Thyroid gland (tissue), 4 donors: ENCODE data around the gene CSF3R. TPM values are rescaled to one million over a fixed set of nuclear protein-coding genes. Genes with fewer than 3 reads are reported as not detected.

Source experiments
- DNase-seq, 2 donors: peaks; one replicate each; pipeline ENCODE4 v3.0.0-alpha.2; 2019
- H3K27ac ChIP-seq, 3 donors: fragments of 200-600 bp; sonication (generic); 1 replicate in 2 of 3; 2 replicates in 1 of 3; pipeline ENCODE4 v1.5.1; 2016 to 2019; ENCODE audit warnings: mild to moderate bottlenecking in 1 of 3, moderate library complexity in 1 of 3
- H3K27me3 ChIP-seq: fragments of 200-600 bp; sonication (generic); one replicate; pipeline ENCODE4 v1.5.1; 2019
- H3K36me3 ChIP-seq, 2 donors: fragments of 200-600 bp; sonication (generic); one replicate each; pipeline ENCODE4 v1.5.1; 2016 to 2019
- H3K4me1 ChIP-seq, 2 donors: fragments of 200-600 bp; sonication (generic); one replicate each; pipeline ENCODE4 v1.5.1; 2017 to 2019
- H3K4me3 ChIP-seq, 3 donors: fragments of 200-600 bp; sonication (generic); replicated peaks in 1 of 3; 1 replicate in 2 of 3; 2 replicates in 1 of 3; pipeline ENCODE4 v1.5.1; 2016; ENCODE audit warnings: mild to moderate bottlenecking in 1 of 3
- H3K9me3 ChIP-seq: fragments of 200-600 bp; sonication (generic); one replicate; pipeline ENCODE4 v1.5.1; 2017
- POLR2A ChIP-seq, 2 donors: fragments of 450-650 bp; IDR thresholded peaks; one replicate each; pipeline ENCODE4 v1.6.1; 2017; ENCODE audit warnings: antibody characterized with exemption in 2 of 2, mild to moderate bottlenecking in 2 of 2, moderate library complexity in 1 of 2
- WGBS, 2 donors: methylation state at CpG; one replicate each; pipeline ENCODE4 v1.1.5; 2017; 5-methylcytosine and 5-hydroxymethylcytosine counted together
- intact Hi-C: fragments of 100-400 bp; cut with DNase I; formaldehyde crosslinking; loops from one replicate; pipeline ENCODE4 v1.15.1; 2023
- total RNA-seq, 4 donors: library from RNA; depleted of rRNA; stranded (reverse); fragments of >200 nt; gene quantifications; one replicate each; pipeline ENCODE4 v1.2.3, GENCODE V29; 2016
- TF ChIP-seq, protein P1 (sequence below), 6 experiments: fragments of 200-600 bp in 3 of 6; fragments of 450-650 bp in 3 of 6; sonication (generic) in 3 of 6; IDR thresholded peaks; one replicate each; pipeline ENCODE4 v1.5.1; 2016 to 2019; ENCODE audit warnings: antibody characterized with exemption in 6 of 6, mild to moderate bottlenecking in 2 of 6, inconsistent platforms in 1 of 6, moderate library complexity in 1 of 6

CSF3R gene
- total RNA-seq, 4 donors from 2014 or later: 3.5 to 7.9 (median 7.1) TPM

DNA sequence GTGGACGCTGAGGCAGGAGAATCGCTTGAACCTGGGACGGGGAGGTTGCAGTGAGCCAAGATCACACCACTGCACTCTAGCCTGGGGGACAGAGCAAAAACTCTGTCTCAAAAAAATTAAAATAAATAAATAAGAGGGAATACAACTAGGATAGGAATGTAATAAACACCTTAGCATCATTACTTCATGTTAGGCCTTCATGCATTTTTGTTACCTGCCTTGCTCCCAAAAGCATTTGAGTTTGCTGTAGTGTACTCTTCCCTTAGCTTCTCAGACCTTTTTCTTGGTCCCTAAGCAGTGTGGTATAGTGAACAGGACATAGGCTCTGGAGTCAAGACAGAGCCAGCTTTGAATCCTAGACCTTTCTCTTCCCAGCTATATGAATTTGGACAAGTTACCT is 29.7 kb downstream of the CSF3R start:
- peaks cover 20 to 25% of the 10 kb centered on the region in 2 donors for H3K36me3 ChIP-seq
- H3K4me3 ChIP-seq: no peak overlapping the region
- DNase-seq: no peak
- H3K9me3 ChIP-seq: no peaks in the 10 kb centered on the region
- 95 to 100% methylated on average over 3 of the region's 3 CpGs for WGBS, 2 donors
- intact Hi-C loops: no loop called here
- no peak for TF ChIP-seq POLR2A (IDR thresholded peaks at IDR 0.05)
- TF ChIP-seq, protein P1, sequence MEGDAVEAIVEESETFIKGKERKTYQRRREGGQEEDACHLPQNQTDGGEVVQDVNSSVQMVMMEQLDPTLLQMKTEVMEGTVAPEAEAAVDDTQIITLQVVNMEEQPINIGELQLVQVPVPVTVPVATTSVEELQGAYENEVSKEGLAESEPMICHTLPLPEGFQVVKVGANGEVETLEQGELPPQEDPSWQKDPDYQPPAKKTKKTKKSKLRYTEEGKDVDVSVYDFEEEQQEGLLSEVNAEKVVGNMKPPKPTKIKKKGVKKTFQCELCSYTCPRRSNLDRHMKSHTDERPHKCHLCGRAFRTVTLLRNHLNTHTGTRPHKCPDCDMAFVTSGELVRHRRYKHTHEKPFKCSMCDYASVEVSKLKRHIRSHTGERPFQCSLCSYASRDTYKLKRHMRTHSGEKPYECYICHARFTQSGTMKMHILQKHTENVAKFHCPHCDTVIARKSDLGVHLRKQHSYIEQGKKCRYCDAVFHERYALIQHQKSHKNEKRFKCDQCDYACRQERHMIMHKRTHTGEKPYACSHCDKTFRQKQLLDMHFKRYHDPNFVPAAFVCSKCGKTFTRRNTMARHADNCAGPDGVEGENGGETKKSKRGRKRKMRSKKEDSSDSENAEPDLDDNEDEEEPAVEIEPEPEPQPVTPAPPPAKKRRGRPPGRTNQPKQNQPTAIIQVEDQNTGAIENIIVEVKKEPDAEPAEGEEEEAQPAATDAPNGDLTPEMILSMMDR (IDR thresholded peaks at IDR 0.05): no peak
- H3K27ac ChIP-seq: no peak overlapping the region
- peaks cover 9 to 13% of the 10 kb centered on the region in 2 donors for H3K4me1 ChIP-seq
- H3K27me3 ChIP-seq: no peaks in the 10 kb centered on the region

DNA sequence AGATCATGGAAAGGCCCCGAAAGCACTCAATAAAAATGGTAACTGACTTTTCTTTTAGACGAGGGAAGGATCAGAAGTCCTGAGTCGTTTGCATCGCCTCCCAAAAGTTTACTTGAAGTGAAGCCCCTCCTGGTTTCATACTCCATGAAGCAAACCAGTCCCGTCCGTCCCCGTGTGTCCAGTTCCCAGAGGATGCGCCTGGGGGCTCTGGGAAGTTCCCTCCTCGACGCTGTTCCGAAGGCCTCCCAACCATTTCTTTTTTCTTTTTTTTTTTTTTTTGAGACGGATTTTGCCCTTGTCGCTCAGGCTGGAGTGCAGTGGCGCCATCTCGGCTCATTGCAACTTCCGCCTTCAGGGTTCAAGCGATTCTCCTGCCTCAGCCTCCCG is 31.8 kb downstream of the CSF3R start:
- H3K4me1 ChIP-seq: peaks cover 13 to 17% of the 10 kb centered on the region in 2 donors
- H3K36me3 ChIP-seq: peaks cover 8 to 13% of the 10 kb centered on the region in 2 donors
- H3K27me3 ChIP-seq: no peaks in the 10 kb centered on the region
- peak overlapping the region; percentile 96 to 98 (median 97) for H3K27ac ChIP-seq
- WGBS, 2 donors: 25 to 33% methylated on average over 18 of the region's 18 CpGs
- DNase-seq: no peak
- H3K9me3 ChIP-seq: no peaks in the 10 kb centered on the region
- H3K4me3 ChIP-seq: peak overlapping the region; percentile 42 to 80 (median 51)
- intact Hi-C loops: no loop called here
- TF ChIP-seq, protein P1 (IDR thresholded peaks at IDR 0.05): no peak
- no peak for TF ChIP-seq POLR2A (IDR thresholded peaks at IDR 0.05)

DNA sequence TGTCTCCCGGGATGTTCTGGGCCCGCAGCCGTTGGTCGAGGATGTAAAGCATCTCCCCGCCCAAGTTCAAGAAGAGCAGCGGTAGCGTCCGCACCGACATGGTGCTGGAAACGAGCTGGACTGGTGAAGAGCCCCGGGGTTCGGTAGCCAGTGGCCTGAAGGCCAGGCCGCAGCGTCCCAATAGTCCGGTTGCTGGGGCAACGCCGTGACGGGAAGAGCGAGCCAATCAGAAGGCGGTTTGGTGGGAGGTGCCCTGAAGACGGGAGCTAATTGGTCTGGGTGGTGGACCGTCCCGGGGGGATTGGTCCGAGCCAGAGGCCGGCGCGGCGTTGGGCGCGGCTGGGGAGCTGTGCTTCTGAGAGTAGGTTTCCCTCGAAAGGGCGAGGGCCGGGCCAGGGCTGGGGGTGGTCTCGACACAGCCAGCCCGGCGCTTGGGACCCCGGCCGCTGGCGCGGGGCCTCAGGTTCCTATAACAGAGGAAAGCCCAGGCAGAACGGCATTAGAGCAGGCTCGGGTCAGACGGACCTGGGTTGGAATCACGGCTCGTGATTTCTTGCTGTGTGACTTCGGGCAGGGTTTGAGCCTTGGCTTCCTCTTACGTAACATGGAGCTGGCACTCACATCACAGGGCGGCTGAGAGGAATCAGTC is 32.3 kb downstream of the CSF3R start, which contains the start of gene OSCP1:
TSS of gene OSCP1 (minus strand) at position 182 of the 649 bp plus-strand sequence. CDS start at position 100, 82 bp downstream.
- H3K27ac ChIP-seq: peak within 1 kb of the TSS; percentile 96 to 98 (median 97)
- TF ChIP-seq, protein P1 (IDR thresholded peaks at IDR 0.05): no peak
- TF ChIP-seq POLR2A (IDR thresholded peaks at IDR 0.05): peak; percentile 74 to 92
- intact Hi-C loops: no loop called here
- H3K4me1 ChIP-seq: peaks cover 13 to 17% of the 10 kb centered on the region in 2 donors
- H3K9me3 ChIP-seq: no peaks in the 10 kb centered on the region
- peaks cover 3 to 8% of the 10 kb centered on the region in 2 donors for H3K36me3 ChIP-seq
- WGBS, 2 donors: 1 to 2% methylated on average over 28 to 39 of the region's 48 CpGs
- no peaks in the 10 kb centered on the region for H3K27me3 ChIP-seq
- peak; percentile 96 for DNase-seq
- peak within 1 kb of the TSS; percentile 42 to 80 (median 51) for H3K4me3 ChIP-seq

DNA sequence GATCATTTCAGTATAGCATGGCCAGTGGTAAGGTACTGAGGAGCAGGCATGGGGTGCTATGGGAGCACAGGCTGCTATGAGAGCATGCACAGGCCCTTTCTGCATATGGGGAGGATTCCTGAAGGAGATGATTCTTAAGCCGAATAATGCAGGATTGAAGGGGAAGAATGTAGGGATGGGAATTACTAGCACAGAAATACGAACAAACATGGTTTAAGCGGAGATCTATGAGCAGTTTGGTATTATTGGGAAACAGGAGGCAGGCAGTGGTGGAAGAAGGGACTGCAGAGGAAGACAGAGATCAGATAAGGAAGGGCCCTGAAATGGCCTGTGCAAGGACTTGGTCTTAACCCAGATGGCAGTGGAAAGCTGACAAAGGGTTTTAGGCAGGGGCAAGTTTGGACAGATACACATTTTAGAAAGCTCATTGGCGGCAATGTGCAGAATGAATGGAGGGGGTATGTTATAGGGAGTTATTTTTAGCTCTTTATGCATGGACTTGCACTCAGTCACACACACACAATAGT is 34.1 kb downstream of the CSF3R start:
- Histone ChIP-seq H3K36me3 (no peaks in the 10 kb centered on the region), H3K27ac (no peak overlapping the region), H3K9me3 (no peaks in the 10 kb centered on the region), H3K27me3 (no peaks in the 10 kb centered on the region), H3K4me3 (no peak overlapping the region), H3K4me1 (peaks cover 13 to 17% of the 10 kb centered on the region in 2 donors)
- intact Hi-C loops: no loop called here
- no peak for DNase-seq
- 92 to 93% methylated on average over 4 of the region's 4 CpGs for WGBS, 2 donors
- no peak for TF ChIP-seq POLR2A (IDR thresholded peaks at IDR 0.05)
- TF ChIP-seq, protein P1 (IDR thresholded peaks at IDR 0.05): no peak

DNA sequence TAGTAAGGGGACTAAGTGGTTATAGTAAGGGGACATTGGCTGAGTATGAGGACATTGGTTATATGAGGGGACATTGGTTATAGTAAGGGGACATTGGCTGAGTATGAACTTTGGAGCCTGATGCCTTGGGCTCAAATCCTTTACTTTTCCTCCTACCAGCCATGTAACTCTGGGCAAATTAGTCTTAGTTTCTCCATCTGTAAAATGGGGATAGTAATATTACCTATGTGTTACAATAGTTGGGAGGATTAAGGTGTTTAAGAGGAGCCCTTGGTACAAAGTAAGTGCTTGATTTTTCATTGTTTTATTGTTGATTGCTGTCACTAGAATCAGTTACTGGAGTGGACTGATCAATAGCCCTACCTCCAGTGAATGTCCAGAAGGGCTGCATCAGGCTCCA is 35.3 kb downstream of the CSF3R start:
- H3K4me3 ChIP-seq: no peak overlapping the region
- H3K4me1 ChIP-seq: peaks cover 13 to 17% of the 10 kb centered on the region in 2 donors
- intact Hi-C loops: no loop called here
- H3K36me3 ChIP-seq: no peaks in the 10 kb centered on the region
- no peak for DNase-seq
- TF ChIP-seq POLR2A (IDR thresholded peaks at IDR 0.05): no peak
- TF ChIP-seq, protein P1 (IDR thresholded peaks at IDR 0.05): no peak
- no peaks in the 10 kb centered on the region for H3K9me3 ChIP-seq
- H3K27me3 ChIP-seq: no peaks in the 10 kb centered on the region
- H3K27ac ChIP-seq: peak overlapping the region in 1 of 3 donors; percentile 10
